Measurements from ENCODE around the gene KREMEN1.

The KREMEN1 gene

GRCh38 chr22:29194184-29194583 is 121.3 kb downstream of the KREMEN1 start:
- DNase-seq = no peak

- DNase-seq = no peak
These were observed 122.5 kb downstream of the KREMEN1 start for GRCh38 chr22:29195118-29195963.

GRCh38 chr22:29195964-29196666 is 123.3 kb downstream of the KREMEN1 start:
- no peak for DNase-seq

GRCh38 chr22:29197096-29197495 is 124.3 kb downstream of the KREMEN1 start:
- peak in 1 of 2 experiments; percentile 19 for DNase-seq

- no peak for DNase-seq
These were observed 125.4 kb downstream of the KREMEN1 start for GRCh38 chr22:29198240-29198639.

- no peak for DNase-seq
These were observed 127.0 kb downstream of the KREMEN1 start for GRCh38 chr22:29199702-29200400.

GRCh38 chr22:29200901-29201300 is 128.1 kb downstream of the KREMEN1 start:
- DNase-seq = no peak

- no peak for DNase-seq
These were observed 128.9 kb downstream of the KREMEN1 start for GRCh38 chr22:29201782-29202181.

GRCh38 chr22:29202212-29203192 is 129.7 kb downstream of the KREMEN1 start:
- DNase-seq = peak in 1 of 2 experiments; percentile 19

GRCh38 chr22:29203488-29204454 is 130.9 kb downstream of the KREMEN1 start:
- DNase-seq = no peak

GRCh38 chr22:29204455-29205183 is 131.8 kb downstream of the KREMEN1 start:
- DNase-seq = no peak

- DNase-seq = no peak
These were observed 132.4 kb downstream of the KREMEN1 start for GRCh38 chr22:29205252-29205593.

- DNase-seq = peak; percentile 61 to 65
These were observed 132.9 kb downstream of the KREMEN1 start, which contains the start of gene EMID1 for GRCh38 chr22:29205594-29206371. TSS of gene EMID1 (plus strand) at chr22:29205896. CDS start at chr22:29206039, 143 bp downstream.

- no peak for DNase-seq
These were observed 133.8 kb downstream of the KREMEN1 start for GRCh38 chr22:29206372-29207242.

- no peak for DNase-seq
These were observed 134.4 kb downstream of the KREMEN1 start for GRCh38 chr22:29207243-29207550.

- no peak for DNase-seq
These were observed 135.0 kb downstream of the KREMEN1 start for GRCh38 chr22:29207562-29208501.

GRCh38 chr22:29208502-29208862 is 135.6 kb downstream of the KREMEN1 start:
- DNase-seq = no peak
